ENCODE data around the gene DOCK4.

DNA sequence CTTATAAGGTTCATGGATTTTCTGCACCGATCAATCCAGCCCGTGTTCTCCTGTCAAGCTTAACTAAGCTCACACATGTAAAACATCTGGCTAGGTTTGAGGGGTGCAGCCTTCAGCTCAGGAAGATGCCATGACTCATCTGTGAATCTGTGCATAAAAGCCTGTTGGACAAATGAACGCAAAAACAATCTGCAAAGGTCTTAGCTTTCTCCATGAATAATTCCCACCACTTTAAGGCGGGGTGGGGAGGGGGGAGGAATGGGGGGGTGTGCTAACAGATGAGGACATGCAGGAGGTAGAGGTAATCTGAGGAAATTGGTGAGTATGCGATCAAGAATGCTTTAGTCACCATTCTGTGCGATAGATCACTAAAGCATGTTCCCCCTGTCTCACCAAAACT is 4.8 kb downstream of the DOCK4 start:
- TF ChIP-seq, protein P1, sequence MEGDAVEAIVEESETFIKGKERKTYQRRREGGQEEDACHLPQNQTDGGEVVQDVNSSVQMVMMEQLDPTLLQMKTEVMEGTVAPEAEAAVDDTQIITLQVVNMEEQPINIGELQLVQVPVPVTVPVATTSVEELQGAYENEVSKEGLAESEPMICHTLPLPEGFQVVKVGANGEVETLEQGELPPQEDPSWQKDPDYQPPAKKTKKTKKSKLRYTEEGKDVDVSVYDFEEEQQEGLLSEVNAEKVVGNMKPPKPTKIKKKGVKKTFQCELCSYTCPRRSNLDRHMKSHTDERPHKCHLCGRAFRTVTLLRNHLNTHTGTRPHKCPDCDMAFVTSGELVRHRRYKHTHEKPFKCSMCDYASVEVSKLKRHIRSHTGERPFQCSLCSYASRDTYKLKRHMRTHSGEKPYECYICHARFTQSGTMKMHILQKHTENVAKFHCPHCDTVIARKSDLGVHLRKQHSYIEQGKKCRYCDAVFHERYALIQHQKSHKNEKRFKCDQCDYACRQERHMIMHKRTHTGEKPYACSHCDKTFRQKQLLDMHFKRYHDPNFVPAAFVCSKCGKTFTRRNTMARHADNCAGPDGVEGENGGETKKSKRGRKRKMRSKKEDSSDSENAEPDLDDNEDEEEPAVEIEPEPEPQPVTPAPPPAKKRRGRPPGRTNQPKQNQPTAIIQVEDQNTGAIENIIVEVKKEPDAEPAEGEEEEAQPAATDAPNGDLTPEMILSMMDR (IDR thresholded peaks at IDR 0.05), result no peak
- no peak for TF ChIP-seq POLR2A (IDR thresholded peaks at IDR 0.05)

Data from esophagus squamous epithelium (tissue), 4 donors.